Mesodermal cell (in vitro differentiated cells): ENCODE results near the gene CARNS1.

ENCODE experiments used
- H3K27ac ChIP-seq: 2 replicates; pipeline ENCODE4 v1.7.0; 2013; ENCODE audit warnings: mild to moderate bottlenecking, low read depth, low read length, moderate library complexity; ENCODE audit not compliant: severe bottlenecking
- H3K36me3 ChIP-seq: 2 replicates; pipeline ENCODE4 v1.7.1; 2013; ENCODE audit warnings: mild to moderate bottlenecking, low read length, moderate library complexity; ENCODE audit not compliant: control insufficient read depth, insufficient read depth
- H3K4me1 ChIP-seq: one replicate; pipeline ENCODE4 v1.7.1; 2013; ENCODE audit warnings: mild to moderate bottlenecking, low read length; ENCODE audit not compliant: insufficient read depth, control insufficient read depth, poor library complexity, severe bottlenecking
- H3K4me3 ChIP-seq: 2 replicates; pipeline ENCODE4 v1.7.0; 2013; ENCODE audit warnings: low read length, control low read depth, mild to moderate bottlenecking; ENCODE audit not compliant: insufficient read depth, poor library complexity, severe bottlenecking; ENCODE audit errors: extremely low read depth
- H3K9me3 ChIP-seq: 2 replicates; pipeline ENCODE4 v1.7.1; 2013; ENCODE audit warnings: mild to moderate bottlenecking, low read length, moderate library complexity; ENCODE audit not compliant: control insufficient read depth
- WGBS, 2 experiments: methylation state at CpG; one replicate each; pipeline ENCODE4 v1.1.5; 2013; ENCODE audit warnings: missing lambda C conversion rate in 2 of 2; ENCODE audit not compliant: insufficient coverage in 2 of 2; 5-methylcytosine and 5-hydroxymethylcytosine counted together

Gene CARNS1

GRCh38 chr11:67439321-67440228, 24.1 kb downstream of the CARNS1 start:
- Histone ChIP-seq H3K4me1 (peaks cover 7% of the 10 kb centered on the region), H3K4me3 (no peak overlapping the region), H3K36me3 (peaks cover 56% of the 10 kb centered on the region), H3K9me3 (no peaks in the 10 kb centered on the region), H3K27ac (no peak overlapping the region)
- 94% methylated on average over 28 of the region's 31 CpGs for WGBS, 2 experiments

- Histone ChIP-seq H3K36me3 (peaks cover 49% of the 10 kb centered on the region), H3K27ac (no peak overlapping the region), H3K9me3 (no peaks in the 10 kb centered on the region), H3K4me3 (no peak overlapping the region), H3K4me1 (peaks cover 7% of the 10 kb centered on the region)
- 95 to 96% methylated on average over 11 to 15 of the region's 17 CpGs for WGBS, 2 experiments
These were observed 25.0 kb downstream of the CARNS1 start for GRCh38 chr11:67440229-67441097.

GRCh38 chr11:67441098-67441563, 25.7 kb downstream of the CARNS1 start:
- peaks cover 7% of the 10 kb centered on the region for H3K4me1 ChIP-seq
- H3K4me3 ChIP-seq = no peak overlapping the region
- no peak overlapping the region for H3K27ac ChIP-seq
- WGBS, 2 experiments = 94% methylated on average over 20 to 21 of the region's 21 CpGs
- no peaks in the 10 kb centered on the region for H3K9me3 ChIP-seq
- peaks cover 49% of the 10 kb centered on the region for H3K36me3 ChIP-seq

- H3K9me3 ChIP-seq = no peaks in the 10 kb centered on the region
- peaks cover 2% of the 10 kb centered on the region for H3K4me1 ChIP-seq
- 96 to 97% methylated on average over 22 to 27 of the region's 28 CpGs for WGBS, 2 experiments
- H3K36me3 ChIP-seq = peaks cover 49% of the 10 kb centered on the region
- peak overlapping the region; percentile 89 for H3K4me3 ChIP-seq
- H3K27ac ChIP-seq = no peak overlapping the region
These were observed 26.4 kb downstream of the CARNS1 start for GRCh38 chr11:67441731-67442351.

GRCh38 chr11:67442504-67443404, 27.3 kb downstream of the CARNS1 start:
- Histone ChIP-seq H3K4me1 (peaks cover 4% of the 10 kb centered on the region), H3K4me3 (peak overlapping the region; percentile 89), H3K9me3 (no peaks in the 10 kb centered on the region), H3K27ac (peak overlapping the region; percentile 76), H3K36me3 (peaks cover 44% of the 10 kb centered on the region)
- WGBS, 2 experiments = 46 to 57% methylated on average over 29 to 30 of the region's 45 CpGs

- no peak overlapping the region for H3K27ac ChIP-seq
- no peaks in the 10 kb centered on the region for H3K9me3 ChIP-seq
- H3K4me3 ChIP-seq = no peak overlapping the region
- 85 to 95% methylated on average over 3 to 4 of the region's 5 CpGs for WGBS, 2 experiments
- peaks cover 4% of the 10 kb centered on the region for H3K4me1 ChIP-seq
- H3K36me3 ChIP-seq = peaks cover 18% of the 10 kb centered on the region
These were observed 30.0 kb downstream of the CARNS1 start for GRCh38 chr11:67445515-67445914.

GRCh38 chr11:67448220-67448609, 32.7 kb downstream of the CARNS1 start:
- 92% methylated on average over 2 to 6 of the region's 7 CpGs for WGBS, 2 experiments
- peaks cover 4% of the 10 kb centered on the region for H3K4me1 ChIP-seq

GRCh38 chr11:67449116-67449844, 33.8 kb downstream of the CARNS1 start:
- H3K27ac ChIP-seq = no peak overlapping the region
- no peaks in the 10 kb centered on the region for H3K36me3 ChIP-seq
- WGBS, 2 experiments = 88 to 92% methylated on average over 8 to 9 of the region's 9 CpGs
- peaks cover 4% of the 10 kb centered on the region for H3K4me1 ChIP-seq
- no peaks in the 10 kb centered on the region for H3K9me3 ChIP-seq
- H3K4me3 ChIP-seq = no peak overlapping the region

More at GRCh38 chr11:67448220-67448609, 32.7 kb downstream of the CARNS1 start:
- no peaks in the 10 kb centered on the region for H3K9me3 ChIP-seq
- no peak overlapping the region for H3K27ac ChIP-seq
- no peak overlapping the region for H3K4me3 ChIP-seq
- H3K36me3 ChIP-seq = no peaks in the 10 kb centered on the region

GRCh38 chr11:67450796-67451657, 35.5 kb downstream of the CARNS1 start:
- Histone ChIP-seq H3K4me3 (no peak overlapping the region), H3K27ac (no peak overlapping the region), H3K9me3 (no peaks in the 10 kb centered on the region), H3K4me1 (peaks cover 4% of the 10 kb centered on the region), H3K36me3 (no peaks in the 10 kb centered on the region)
- 89 to 92% methylated on average over 24 to 25 of the region's 25 CpGs for WGBS, 2 experiments
